ENCODE results near the gene UMODL1. TPM values are rescaled to one million over a fixed set of nuclear protein-coding genes. Genes with fewer than 3 reads are reported as not detected.

The UMODL1 gene
- total RNA-seq, 2 experiments from 2014 or later: 0.42 to 0.49 TPM

- H3K27me3 Mint-ChIP-seq: no peaks in the 10 kb centered on the region
- H3K27me3 ChIP-seq (ENCODE audit: control insufficient read depth in 1 of 2, insufficient read depth in 2 of 2, low read length in 2 of 2): no peaks in the 10 kb centered on the region
- peaks cover 18% of the 10 kb centered on the region for H3K4me1 ChIP-seq (ENCODE audit: insufficient read depth, low read length)
- POLR2A ChIA-PET: interaction anchor here (1.0 to 3.9 kb wide), 2 partner anchors 11 to 43 kb away, joined by 5 to 49 read pairs; no protein-coding TSS in a partner anchor
- H3K4me3 Mint-ChIP-seq: no peak overlapping the region
- ATAC-seq (ENCODE audit: poor library complexity): no peak
- no peak overlapping the region for H3K27ac Mint-ChIP-seq
- intact Hi-C loops (cut with DNase I, micrococcal nuclease): loop anchor here in 1 of 2 experiments (2.0 to 5.0 kb wide), 2 partner anchors 43 to 223 kb away; no protein-coding TSS in a partner anchor
- H3K36me3 Mint-ChIP-seq (ENCODE audit: low read depth): no peaks in the 10 kb centered on the region
- no peak overlapping the region for H3K4me3 ChIP-seq (ENCODE audit: low read length)
- no peaks in the 10 kb centered on the region for H3K9me3 ChIP-seq (ENCODE audit: control insufficient read depth in 1 of 2, insufficient read depth in 1 of 2, low read length in 2 of 2)
- no peak overlapping the region for H3K27ac ChIP-seq (ENCODE audit: low read depth in 1 of 2, low read length in 2 of 2)
- CTCF ChIA-PET: no interaction called here
- no peak for TF ChIP-seq CTCF (IDR thresholded peaks at IDR 0.05)
- no peaks in the 10 kb centered on the region for H3K36me3 ChIP-seq (ENCODE audit: insufficient read depth, low read length)
- H3K9me3 Mint-ChIP-seq: no peaks in the 10 kb centered on the region
- H3K4me1 Mint-ChIP-seq (ENCODE audit: low read depth): peaks cover 14% of the 10 kb centered on the region
- DNase-seq: no peak
These were observed 34.6 kb downstream of the UMODL1 start for GRCh38 chr21:42105476-42106315.

- Histone ChIP-seq H3K27me3 (ENCODE audit: control insufficient read depth in 1 of 2, insufficient read depth in 2 of 2, low read length in 2 of 2) (peaks cover 0 to 2% of the 10 kb centered on the region in 2 experiments), H3K27ac (ENCODE audit: low read depth in 1 of 2, low read length in 2 of 2) (no peak overlapping the region), H3K36me3 (ENCODE audit: insufficient read depth, low read length) (no peaks in the 10 kb centered on the region), H3K4me1 (ENCODE audit: insufficient read depth, low read length) (peaks cover 18% of the 10 kb centered on the region), H3K9me3 (ENCODE audit: control insufficient read depth in 1 of 2, insufficient read depth in 1 of 2, low read length in 2 of 2) (no peaks in the 10 kb centered on the region), H3K4me3 (ENCODE audit: low read length) (no peak overlapping the region)
- intact Hi-C loops (cut with DNase I, micrococcal nuclease): loop anchor here in 1 of 2 experiments (2.0 to 5.0 kb wide), 2 partner anchors 44 to 224 kb away; no protein-coding TSS in a partner anchor
- H3K4me1 Mint-ChIP-seq (ENCODE audit: low read depth): peaks cover 14% of the 10 kb centered on the region
- no peak for TF ChIP-seq CTCF (IDR thresholded peaks at IDR 0.05)
- ATAC-seq (ENCODE audit: poor library complexity) (no peak), DNase-seq (no peak)
- no peaks in the 10 kb centered on the region for H3K36me3 Mint-ChIP-seq (ENCODE audit: low read depth)
- no peaks in the 10 kb centered on the region for H3K27me3 Mint-ChIP-seq
- no peak overlapping the region for H3K27ac Mint-ChIP-seq
- no peaks in the 10 kb centered on the region for H3K9me3 Mint-ChIP-seq
- POLR2A ChIA-PET: interaction anchor here (1.0 to 3.9 kb wide), 2 partner anchors 11 to 43 kb away, joined by 5 to 49 read pairs; no protein-coding TSS in a partner anchor
- no peak overlapping the region for H3K4me3 Mint-ChIP-seq
- CTCF ChIA-PET: interaction anchor here (2.8 kb wide), 1 partner anchor 11 kb away, joined by 17 read pairs; no protein-coding TSS in a partner anchor
These were observed 35.3 kb downstream of the UMODL1 start for GRCh38 chr21:42106425-42106824.

- H3K4me1 Mint-ChIP-seq (ENCODE audit: low read depth): peaks cover 10% of the 10 kb centered on the region
These were observed 36.2 kb downstream of the UMODL1 start for GRCh38 chr21:42107177-42107880.

More at GRCh38 chr21:42107177-42107880, 36.2 kb downstream of the UMODL1 start:
- H3K36me3 Mint-ChIP-seq (ENCODE audit: low read depth): no peaks in the 10 kb centered on the region
- Histone ChIP-seq H3K4me1 (ENCODE audit: insufficient read depth, low read length) (peaks cover 18% of the 10 kb centered on the region), H3K27me3 (ENCODE audit: control insufficient read depth in 1 of 2, insufficient read depth in 2 of 2, low read length in 2 of 2) (peaks cover 0 to 2% of the 10 kb centered on the region in 2 experiments), H3K27ac (ENCODE audit: low read depth in 1 of 2, low read length in 2 of 2) (no peak overlapping the region), H3K36me3 (ENCODE audit: insufficient read depth, low read length) (no peaks in the 10 kb centered on the region), H3K9me3 (ENCODE audit: control insufficient read depth in 1 of 2, insufficient read depth in 1 of 2, low read length in 2 of 2) (no peaks in the 10 kb centered on the region), H3K4me3 (ENCODE audit: low read length) (peak overlapping the region; percentile 46)
- intact Hi-C loops (cut with DNase I, micrococcal nuclease): loop anchor here in 1 of 2 experiments (2.0 to 5.0 kb wide), 2 partner anchors 45 to 225 kb away; no protein-coding TSS in a partner anchor
- CTCF ChIA-PET: interaction anchor here (0.6 to 2.8 kb wide), 18 partner anchors 9 to 290 kb away, joined by 3 to 25 read pairs (median 4); partner anchors contain the start of gene ZBTB21
- peak; percentile 14 for ATAC-seq (ENCODE audit: poor library complexity)
- TF ChIP-seq CTCF (IDR thresholded peaks at IDR 0.05): no peak
- no peak for DNase-seq
- H3K9me3 Mint-ChIP-seq: no peaks in the 10 kb centered on the region
- POLR2A ChIA-PET: interaction anchor here (0.9 to 3.9 kb wide), 14 partner anchors 10 to 291 kb away, joined by 3 to 49 read pairs (median 6); partner anchors contain the start of genes PRDM15 and ZBTB21
- H3K27me3 Mint-ChIP-seq: no peaks in the 10 kb centered on the region
- no peak overlapping the region for H3K4me3 Mint-ChIP-seq
- peak overlapping the region; percentile 69 for H3K27ac Mint-ChIP-seq

Data from CD4-positive, alpha-beta T cell (primary cell).